Measurements from ENCODE around the gene DPYD. TPM values are rescaled to one million over a fixed set of nuclear protein-coding genes. Genes with fewer than 3 reads are reported as not detected.

The DPYD gene
- total and polyA plus RNA-seq, 10 of the 15 experiments (the other 5 are each of a cell fraction or from before 2014, with no cell fraction given) = 5.7 to 23.8 (median 10.2) TPM

- CTCF ChIA-PET = interaction anchor here (1.4 kb wide), 1 partner anchor 10 kb away, joined by 3 read pairs; no protein-coding TSS in a partner anchor
- DNase-seq (ENCODE audit: low read depth, low spot score) = no peak
These were observed 190.6 kb downstream of the DPYD start for GRCh38 chr1:97730271-97730670.

More at GRCh38 chr1:97730271-97730670, 190.6 kb downstream of the DPYD start:
- Histone ChIP-seq H3K27me3 (replicated peaks in 1 of 2; ENCODE audit: control insufficient read depth in 2 of 2, insufficient read depth in 2 of 2, low read length in 1 of 2) (no peaks in the 10 kb centered on the region), H3K4me2 (ENCODE audit: control insufficient read depth, insufficient read depth) (no peak overlapping the region), H2AFZ (ENCODE audit: control insufficient read depth, low read depth, low read length) (no peak overlapping the region), H3K36me3 (ENCODE audit: control insufficient read depth in 2 of 2, insufficient read depth in 2 of 2, low read length in 1 of 2) (no peaks in the 10 kb centered on the region), H4K20me1 (ENCODE audit: control insufficient read depth, insufficient read depth) (no peaks in the 10 kb centered on the region), H3K4me1 (ENCODE audit: control insufficient read depth, insufficient read depth, low read length) (no peaks in the 10 kb centered on the region), H3K9ac (ENCODE audit: control insufficient read depth, insufficient read depth, low read length) (no peak overlapping the region), H3K27ac (ENCODE audit: control insufficient read depth, insufficient read depth) (no peak overlapping the region), H3K9me3 (replicated peaks; ENCODE audit: control insufficient read depth, insufficient read depth, low read length) (no peaks in the 10 kb centered on the region), H3K79me2 (ENCODE audit: control insufficient read depth, insufficient read depth, low read length) (no peaks in the 10 kb centered on the region), H3K4me3 (no peak overlapping the region)
- in situ Hi-C loops (cut with MboI) = no loop called here
- ChIA-PET POLR2A (no interaction called here), RAD21 (ENCODE audit: unreplicated experiment) (interaction anchor here (0.6 kb wide), 1 partner anchor 1152 kb away, joined by 3 read pairs; no protein-coding TSS in a partner anchor), SMC1A (ENCODE audit: uncharacterized antibody, unreplicated experiment) (interaction anchor here (1.5 kb wide), 1 partner anchor 16 kb away, joined by 5 read pairs; no protein-coding TSS in a partner anchor)
- BruUV-seq (replicated peaks) = no TSS peak
- no peak for TF ChIP-seq ZBTB11 (CRISPR knock-in tag; IDR thresholded peaks at IDR 0.05)
- no peak for TF ChIP-seq BMI1 (IDR thresholded peaks at IDR 0.05; ENCODE audit: borderline replicate concordance)
- no peak for TF ChIP-seq RB1 (IDR thresholded peaks at IDR 0.05; ENCODE audit: borderline replicate concordance)
- no peak for TF ChIP-seq JUND (IDR thresholded peaks at IDR 0.05; ENCODE audit: low read depth, low read length)
- TF ChIP-seq HCFC1 (IDR thresholded peaks at IDR 0.05; ENCODE audit: low read length) = no peak
- TF ChIP-seq TCF3 (IDR thresholded peaks at IDR 0.05; ENCODE audit: borderline replicate concordance, insufficient read depth, low read depth, low read length) = no peak
- TF ChIP-seq FOS (IDR thresholded peaks at IDR 0.05; ENCODE audit: borderline replicate concordance, extremely low read depth, insufficient read length) = no peak
- FAIRE-seq = no peak
- 25% methylated on average over 6 of the region's 6 CpGs for WGBS (ENCODE audit: insufficient coverage, insufficient replicate concordance, low lambda C conversion rate, missing lambda C conversion rate)
- no peak for ATAC-seq
- intact Hi-C loops (cut with micrococcal nuclease; ENCODE audit: unreplicated experiment) = no loop called here

Measured in GM12878 (cell line).